Parathyroid adenoma (tissue), 2 donors: ENCODE results near the gene RDH5.

Source experiments
- H2AFZ ChIP-seq: fragments of 300-600 bp; sonication (generic); one replicate; pipeline ENCODE4 v1.7.0; 2017; ENCODE audit warnings: antibody characterized with exemption, mild to moderate bottlenecking
- H3K27ac ChIP-seq: fragments of 300-600 bp; sonication (generic); one replicate; pipeline ENCODE4 v1.7.0; 2017
- H3K27me3 ChIP-seq: fragments of 300-600 bp; sonication (generic); one replicate; pipeline ENCODE4 v1.7.0; 2017; ENCODE audit warnings: low read length; ENCODE audit not compliant: control insufficient read depth, insufficient read depth
- H3K36me3 ChIP-seq: fragments of 300-600 bp; sonication (generic); one replicate; pipeline ENCODE4 v1.7.0; 2017; ENCODE audit warnings: low read length; ENCODE audit not compliant: control insufficient read depth, insufficient read depth
- H3K4me1 ChIP-seq: fragments of 300-600 bp; sonication (generic); one replicate; pipeline ENCODE4 v1.7.0; 2017; ENCODE audit warnings: control low read depth
- H3K4me2 ChIP-seq: fragments of 300-600 bp; sonication (generic); one replicate; pipeline ENCODE4 v1.7.0; 2017; ENCODE audit warnings: low read length
- H3K4me3 ChIP-seq: fragments of 300-600 bp; sonication (generic); one replicate; pipeline ENCODE4 v1.7.0; 2017; ENCODE audit warnings: low read depth, low read length
- H3K79me2 ChIP-seq: fragments of 300-600 bp; sonication (generic); one replicate; pipeline ENCODE4 v1.7.0; 2017; ENCODE audit warnings: control low read depth
- H3K9ac ChIP-seq: fragments of 300-600 bp; sonication (generic); one replicate; pipeline ENCODE4 v1.7.0; 2017; ENCODE audit warnings: mild to moderate bottlenecking
- H3K9me3 ChIP-seq: fragments of 300-600 bp; sonication (generic); one replicate; pipeline ENCODE4 v1.7.0; 2017; ENCODE audit warnings: low read length; ENCODE audit not compliant: control insufficient read depth
- CTCF ChIP-seq: fragments of 300-600 bp; sonication (generic); IDR thresholded peaks from one replicate; pipeline ENCODE4 v1.7.0; 2017; ENCODE audit warnings: antibody characterized with exemption, mild to moderate bottlenecking
- donor health status: primary hyperparathyroidism.

RDH5 gene

GRCh38 chr12:55702861-55703260 is 17.3 kb upstream of the RDH5 start:
- Histone ChIP-seq H2AFZ (no peak overlapping the region), H3K36me3 (no peaks in the 10 kb centered on the region), H3K9me3 (no peaks in the 10 kb centered on the region), H3K4me3 (no peak overlapping the region), H3K4me1 (no peaks in the 10 kb centered on the region), H3K27me3 (no peaks in the 10 kb centered on the region), H3K4me2 (no peak overlapping the region), H3K79me2 (no peaks in the 10 kb centered on the region), H3K27ac (no peak overlapping the region), H3K9ac (no peak overlapping the region)
- no peak for TF ChIP-seq CTCF

GRCh38 chr12:55703288-55703687 is 16.9 kb upstream of the RDH5 start:
- no peaks in the 10 kb centered on the region for H3K27me3 ChIP-seq
- no peak for TF ChIP-seq CTCF
- no peak overlapping the region for H3K4me3 ChIP-seq
- no peaks in the 10 kb centered on the region for H3K4me1 ChIP-seq
- H3K9me3 ChIP-seq = no peaks in the 10 kb centered on the region
- H3K27ac ChIP-seq = no peak overlapping the region
- no peak overlapping the region for H2AFZ ChIP-seq
- no peaks in the 10 kb centered on the region for H3K79me2 ChIP-seq
- H3K4me2 ChIP-seq = no peak overlapping the region
- no peaks in the 10 kb centered on the region for H3K36me3 ChIP-seq
- H3K9ac ChIP-seq = no peak overlapping the region

GRCh38 chr12:55703901-55704761 is 16.1 kb upstream of the RDH5 start:
- Histone ChIP-seq H3K79me2 (no peaks in the 10 kb centered on the region), H3K27ac (no peak overlapping the region), H3K4me2 (no peak overlapping the region), H3K4me1 (no peaks in the 10 kb centered on the region), H3K9ac (no peak overlapping the region), H3K36me3 (no peaks in the 10 kb centered on the region), H3K27me3 (no peaks in the 10 kb centered on the region), H2AFZ (no peak overlapping the region), H3K4me3 (no peak overlapping the region), H3K9me3 (no peaks in the 10 kb centered on the region)
- no peak for TF ChIP-seq CTCF

- no peaks in the 10 kb centered on the region for H3K9me3 ChIP-seq
- no peaks in the 10 kb centered on the region for H3K36me3 ChIP-seq
- no peak overlapping the region for H3K4me2 ChIP-seq
- H3K27me3 ChIP-seq = no peaks in the 10 kb centered on the region
- no peak overlapping the region for H3K4me3 ChIP-seq
- no peak overlapping the region for H2AFZ ChIP-seq
- TF ChIP-seq CTCF = no peak
- no peak overlapping the region for H3K9ac ChIP-seq
- H3K27ac ChIP-seq = no peak overlapping the region
- H3K79me2 ChIP-seq = no peaks in the 10 kb centered on the region
- H3K4me1 ChIP-seq = no peaks in the 10 kb centered on the region
These were observed 15.1 kb upstream of the RDH5 start for GRCh38 chr12:55704824-55705718.
